Stomach (tissue), 9 donors: ENCODE results near the gene SERPIND1. TPM values are rescaled to one million over a fixed set of nuclear protein-coding genes. Genes with fewer than 3 reads are reported as not detected.

Experiments
- DNase-seq, 2 donors: peaks; one replicate each; pipeline versions ENCODE4 v3.0.0 to v3.0.0-alpha.2; 2013 to 2019
- H3K27ac ChIP-seq, 5 donors: fragments of 200-600 bp in 4 of 5; sonication (generic) in 4 of 5; one replicate each; pipeline ENCODE4 v1.5.1; 2013 to 2019; ENCODE audit warnings: mild to moderate bottlenecking in 1 of 5, moderate library complexity in 1 of 5
- H3K27me3 ChIP-seq, 3 donors: fragments of 200-600 bp; sonication (generic); one replicate each; pipeline ENCODE4 v1.5.1; 2017 to 2019; ENCODE audit warnings: mixed run types in 1 of 3
- H3K36me3 ChIP-seq, 4 donors: fragments of 200-600 bp; sonication (generic); 1 replicate in 3 of 4; 2 replicates in 1 of 4; pipeline ENCODE4 v1.5.1; 2016 to 2019
- H3K4me1 ChIP-seq, 4 donors: fragments of 200-600 bp; sonication (generic); one replicate each; pipeline ENCODE4 v1.5.1; 2016 to 2019
- H3K4me3 ChIP-seq, 4 donors: fragments of 200-600 bp; sonication (generic) in 3 of 4; one replicate each; pipeline ENCODE4 v1.5.1; 2016 to 2019; ENCODE audit warnings: mild to moderate bottlenecking in 1 of 4
- H3K9me3 ChIP-seq, 4 donors: fragments of 200-600 bp; sonication (generic); one replicate each; pipeline ENCODE4 v1.5.1; 2016 to 2019
- EP300 ChIP-seq: sonication (generic); formaldehyde crosslinking; IDR thresholded peaks from one replicate; pipeline ENCODE4 v1.6.1; 2017; ENCODE audit warnings: antibody characterized with exemption
- POLR2A ChIP-seq, 4 donors: fragments of 450-650 bp; IDR thresholded peaks; one replicate each; pipeline ENCODE4 v1.6.1; 2016; ENCODE audit warnings: antibody characterized with exemption in 4 of 4, control low read depth in 2 of 4, mild to moderate bottlenecking in 1 of 4, moderate library complexity in 1 of 4
- POLR2AphosphoS5 ChIP-seq, 3 donors: sonication (generic); formaldehyde crosslinking; IDR thresholded peaks; one replicate each; pipeline ENCODE4 v1.6.1; 2016; ENCODE audit warnings: antibody characterized with exemption in 3 of 3
- WGBS, 5 donors: extraction: QIAGEN DNeasy Blood & Tissue Kit in 3 of 5; methylation state at CpG; one replicate each; pipeline versions ENCODE4 v1.1.5 to v1.1.7; 2013 to 2018; 5-methylcytosine and 5-hydroxymethylcytosine counted together
- intact Hi-C: fragments of 100-400 bp; cut with DNase I; formaldehyde crosslinking; loops from one replicate; pipeline ENCODE4 v1.15.1; 2023; ENCODE audit warnings: low total_unique reads
- polyA plus RNA-seq, 3 donors: library from polyadenylated mRNA; stranded (reverse); fragments of 200-250 nt; gene quantifications; one replicate each; pipeline ENCODE4 v1.2.3, GENCODE V29; 2013
- total RNA-seq, 5 donors: library from RNA; depleted of rRNA; stranded (reverse); fragments of >200 nt; gene quantifications; one replicate each; pipeline versions ENCODE4 v1.1.0 to v1.2.3, GENCODE V29; 2014 to 2016
- TF ChIP-seq, protein P1 (sequence below), 7 experiments: fragments of 450-650 bp in 4 of 7; fragments of 200-600 bp in 3 of 7; sonication (generic) in 3 of 7; IDR thresholded peaks; one replicate each; pipeline ENCODE4 v1.5.1; 2016 to 2019; ENCODE audit warnings: antibody characterized with exemption in 7 of 7, control low read depth in 2 of 7, mild to moderate bottlenecking in 1 of 7
- donor health status: healthy with polysubstance abuse.
- donor health status: Bipolar disorder and iron deficiency.
- donor health status: healthy.

SERPIND1 gene
- total and polyA plus RNA-seq, 8 donors = 0.10 to 0.55 (median 0.46) TPM; not detected in 5

DNA sequence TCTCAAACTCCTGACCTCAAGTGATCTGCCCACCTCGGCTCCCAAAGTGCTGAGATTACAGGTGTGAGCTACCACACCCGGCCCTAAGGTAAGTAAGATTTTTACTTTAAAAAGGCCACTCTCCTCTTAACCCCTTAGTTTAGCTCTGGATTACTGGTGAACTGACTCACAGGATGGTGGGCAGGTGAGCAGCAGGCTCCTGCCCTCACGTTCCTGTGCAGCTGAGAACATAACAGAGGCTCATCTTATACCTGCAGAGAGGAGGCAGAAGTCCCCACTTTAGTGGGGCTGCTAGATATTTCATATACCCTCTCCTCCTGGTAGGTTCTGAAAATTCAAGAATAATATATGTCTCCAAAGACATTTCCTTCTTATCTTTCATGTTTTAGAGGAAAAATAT, 17.1 kb upstream of the SERPIND1 start:
- no peak overlapping the region for H3K4me3 ChIP-seq
- no peaks in the 10 kb centered on the region for H3K9me3 ChIP-seq
- no peak for TF ChIP-seq POLR2AphosphoS5 (IDR thresholded peaks at IDR 0.05)
- TF ChIP-seq POLR2A (IDR thresholded peaks at IDR 0.05) = no peak
- TF ChIP-seq, protein P1, sequence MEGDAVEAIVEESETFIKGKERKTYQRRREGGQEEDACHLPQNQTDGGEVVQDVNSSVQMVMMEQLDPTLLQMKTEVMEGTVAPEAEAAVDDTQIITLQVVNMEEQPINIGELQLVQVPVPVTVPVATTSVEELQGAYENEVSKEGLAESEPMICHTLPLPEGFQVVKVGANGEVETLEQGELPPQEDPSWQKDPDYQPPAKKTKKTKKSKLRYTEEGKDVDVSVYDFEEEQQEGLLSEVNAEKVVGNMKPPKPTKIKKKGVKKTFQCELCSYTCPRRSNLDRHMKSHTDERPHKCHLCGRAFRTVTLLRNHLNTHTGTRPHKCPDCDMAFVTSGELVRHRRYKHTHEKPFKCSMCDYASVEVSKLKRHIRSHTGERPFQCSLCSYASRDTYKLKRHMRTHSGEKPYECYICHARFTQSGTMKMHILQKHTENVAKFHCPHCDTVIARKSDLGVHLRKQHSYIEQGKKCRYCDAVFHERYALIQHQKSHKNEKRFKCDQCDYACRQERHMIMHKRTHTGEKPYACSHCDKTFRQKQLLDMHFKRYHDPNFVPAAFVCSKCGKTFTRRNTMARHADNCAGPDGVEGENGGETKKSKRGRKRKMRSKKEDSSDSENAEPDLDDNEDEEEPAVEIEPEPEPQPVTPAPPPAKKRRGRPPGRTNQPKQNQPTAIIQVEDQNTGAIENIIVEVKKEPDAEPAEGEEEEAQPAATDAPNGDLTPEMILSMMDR (IDR thresholded peaks at IDR 0.05) = no peak
- TF ChIP-seq EP300 = no peak
- intact Hi-C loops = no loop called here
- H3K4me1 ChIP-seq = no peaks in the 10 kb centered on the region
- peaks cover 18 to 90% (median 80%) of the 10 kb centered on the region in 4 donors for H3K36me3 ChIP-seq
- WGBS, 5 donors = 94 to 100% (median 96%) methylated on average over 3 of the region's 3 CpGs
- no peak for DNase-seq
- no peak overlapping the region for H3K27ac ChIP-seq
- H3K27me3 ChIP-seq = no peaks in the 10 kb centered on the region

DNA sequence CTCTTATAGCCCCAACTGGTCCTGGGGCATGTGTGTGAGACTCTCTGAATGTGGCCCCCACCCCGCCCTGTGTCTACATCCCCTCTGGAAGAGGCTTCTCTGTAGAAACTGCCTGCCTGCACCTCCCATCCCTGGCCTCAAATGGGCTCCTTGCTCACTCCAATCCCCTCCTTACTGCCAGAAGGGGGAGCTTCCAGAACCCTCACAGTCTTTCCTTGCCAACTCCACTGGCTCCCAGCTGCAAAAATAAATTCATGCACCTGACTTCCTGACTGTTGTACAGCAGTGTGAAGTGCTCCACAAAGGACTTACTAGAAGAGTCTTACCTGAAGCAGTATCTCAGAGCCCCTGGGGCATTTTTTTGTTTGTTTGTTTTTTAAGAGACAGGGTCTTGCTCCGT, 15.2 kb upstream of the SERPIND1 start:
- DNase-seq = no peak

DNA sequence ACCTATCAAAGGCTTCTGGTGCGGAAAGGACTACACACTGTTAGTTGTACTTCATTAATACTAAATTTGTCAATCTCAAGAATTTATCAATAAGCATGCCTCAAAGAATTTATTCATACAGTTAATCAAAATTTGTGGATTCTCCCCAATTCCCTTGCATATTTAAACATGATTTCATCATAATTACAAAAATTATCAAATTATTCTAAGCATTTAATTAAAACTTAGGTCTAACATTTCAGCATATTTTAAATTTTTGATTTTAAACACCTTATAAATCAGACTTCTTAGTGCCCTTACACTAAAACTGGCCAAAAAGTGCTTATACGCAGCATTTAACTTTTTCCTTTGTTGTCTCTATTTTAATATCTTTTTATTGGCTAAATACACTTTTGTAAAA, 13.8 kb upstream of the SERPIND1 start:
- Histone ChIP-seq H3K27ac (no peak overlapping the region), H3K36me3 (peaks cover 31 to 94% (median 85%) of the 10 kb centered on the region in 4 donors), H3K4me1 (no peaks in the 10 kb centered on the region), H3K9me3 (no peaks in the 10 kb centered on the region), H3K27me3 (no peaks in the 10 kb centered on the region), H3K4me3 (no peak overlapping the region)
- WGBS, 5 donors = 96 to 99% (median 99%) methylated on average over 2 of the region's 2 CpGs
- no peak for TF ChIP-seq POLR2AphosphoS5 (IDR thresholded peaks at IDR 0.05)
- no peak for TF ChIP-seq POLR2A (IDR thresholded peaks at IDR 0.05)
- no peak for TF ChIP-seq EP300
- TF ChIP-seq, protein P1 (IDR thresholded peaks at IDR 0.05) = no peak
- no peak for DNase-seq
- intact Hi-C loops = no loop called here

More for the DNA sequence above, 15.2 kb upstream of the SERPIND1 start:
- intact Hi-C loops = no loop called here
- H3K4me1 ChIP-seq = no peaks in the 10 kb centered on the region
- no peaks in the 10 kb centered on the region for H3K27me3 ChIP-seq
- WGBS, 5 donors = 90 to 100% (median 98%) methylated on average over 1 to 2 of the region's 2 CpGs
- H3K36me3 ChIP-seq = peaks cover 17 to 92% (median 80%) of the 10 kb centered on the region in 4 donors
- H3K27ac ChIP-seq = no peak overlapping the region
- H3K9me3 ChIP-seq = no peaks in the 10 kb centered on the region
- no peak overlapping the region for H3K4me3 ChIP-seq
- TF ChIP-seq POLR2AphosphoS5 (IDR thresholded peaks at IDR 0.05) = no peak
- TF ChIP-seq POLR2A (IDR thresholded peaks at IDR 0.05) = no peak
- TF ChIP-seq EP300 = no peak
- TF ChIP-seq, protein P1 (IDR thresholded peaks at IDR 0.05) = no peak

DNA sequence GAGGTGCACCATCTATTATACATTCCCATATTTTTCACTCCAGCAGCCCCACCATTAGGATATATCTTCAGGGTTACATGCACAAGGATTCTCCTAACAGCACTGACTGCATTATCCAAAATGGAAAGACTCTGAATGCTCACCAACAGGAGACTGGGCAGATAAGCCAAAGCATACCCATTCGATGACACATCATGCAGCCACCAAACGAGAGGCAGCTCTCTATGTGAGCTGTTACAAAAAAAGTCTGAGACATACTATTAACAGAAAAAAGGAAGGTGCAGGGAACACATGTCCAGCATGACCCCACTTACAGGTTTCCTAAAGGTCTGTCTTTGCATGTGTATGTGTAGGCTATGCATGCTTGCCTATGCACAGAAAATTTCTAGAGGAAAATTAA, 12.4 kb upstream of the SERPIND1 start:
- TF ChIP-seq, protein P1 (IDR thresholded peaks at IDR 0.05) = no peak
- TF ChIP-seq EP300 (no peak), POLR2AphosphoS5 (IDR thresholded peaks at IDR 0.05) (no peak), POLR2A (IDR thresholded peaks at IDR 0.05) (no peak)
- no peaks in the 10 kb centered on the region for H3K27me3 ChIP-seq
- H3K36me3 ChIP-seq = peaks cover 34 to 95% (median 94%) of the 10 kb centered on the region in 4 donors
- no peak overlapping the region for H3K27ac ChIP-seq
- 76 to 87% (median 84%) methylated on average over 2 of the region's 2 CpGs for WGBS, 5 donors
- intact Hi-C loops = no loop called here
- no peaks in the 10 kb centered on the region for H3K4me1 ChIP-seq
- no peak for DNase-seq
- no peak overlapping the region for H3K4me3 ChIP-seq
- H3K9me3 ChIP-seq = no peaks in the 10 kb centered on the region
